Stimulated activated CD4-positive, alpha-beta T cell treated with anti-CD3 and anti-CD28 coated beads, Interleukin-1b, Interleukin-23, amount 100 ng/mL, for 1 hour (primary cell): Measurements from ENCODE around the gene AMPD2.
"Not testable (repeated sequence)": the region's sequence is repeated elsewhere in the genome, so short reads cannot be mapped to it uniquely, and the experiment has no call there.

Experiments
- DNase-seq, 2 donors: peaks; one replicate each; pipeline ENCODE4 v3.0.0-alpha.2; 2020; ENCODE audit warnings: low read depth in 2 of 2

Gene AMPD2

DNA sequence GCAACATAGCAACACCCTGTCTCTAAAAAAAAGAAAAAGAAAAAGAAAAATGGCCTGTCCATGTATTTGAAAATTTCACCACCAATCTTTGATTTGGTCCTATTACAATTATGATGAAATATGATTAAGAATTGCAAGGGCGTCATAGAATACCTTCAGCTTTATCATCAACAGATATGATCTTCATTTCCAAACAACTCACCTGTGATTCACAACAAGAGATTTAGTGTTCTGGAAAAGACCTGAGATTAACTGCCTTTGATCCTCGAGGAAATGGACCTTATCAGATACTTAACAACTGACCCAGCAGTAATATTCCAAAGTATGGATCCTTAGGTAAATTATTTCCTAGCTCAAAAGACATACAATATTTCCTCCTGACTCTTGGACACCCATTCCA, 32.8 kb downstream of the AMPD2 start:
- DNase-seq = no peak

GRCh38 chr1:109653306-109653705, 33.7 kb downstream of the AMPD2 start:
- no peak for DNase-seq

GRCh38 chr1:109654519-109654918, 34.9 kb downstream of the AMPD2 start:
- no peak for DNase-seq

DNA sequence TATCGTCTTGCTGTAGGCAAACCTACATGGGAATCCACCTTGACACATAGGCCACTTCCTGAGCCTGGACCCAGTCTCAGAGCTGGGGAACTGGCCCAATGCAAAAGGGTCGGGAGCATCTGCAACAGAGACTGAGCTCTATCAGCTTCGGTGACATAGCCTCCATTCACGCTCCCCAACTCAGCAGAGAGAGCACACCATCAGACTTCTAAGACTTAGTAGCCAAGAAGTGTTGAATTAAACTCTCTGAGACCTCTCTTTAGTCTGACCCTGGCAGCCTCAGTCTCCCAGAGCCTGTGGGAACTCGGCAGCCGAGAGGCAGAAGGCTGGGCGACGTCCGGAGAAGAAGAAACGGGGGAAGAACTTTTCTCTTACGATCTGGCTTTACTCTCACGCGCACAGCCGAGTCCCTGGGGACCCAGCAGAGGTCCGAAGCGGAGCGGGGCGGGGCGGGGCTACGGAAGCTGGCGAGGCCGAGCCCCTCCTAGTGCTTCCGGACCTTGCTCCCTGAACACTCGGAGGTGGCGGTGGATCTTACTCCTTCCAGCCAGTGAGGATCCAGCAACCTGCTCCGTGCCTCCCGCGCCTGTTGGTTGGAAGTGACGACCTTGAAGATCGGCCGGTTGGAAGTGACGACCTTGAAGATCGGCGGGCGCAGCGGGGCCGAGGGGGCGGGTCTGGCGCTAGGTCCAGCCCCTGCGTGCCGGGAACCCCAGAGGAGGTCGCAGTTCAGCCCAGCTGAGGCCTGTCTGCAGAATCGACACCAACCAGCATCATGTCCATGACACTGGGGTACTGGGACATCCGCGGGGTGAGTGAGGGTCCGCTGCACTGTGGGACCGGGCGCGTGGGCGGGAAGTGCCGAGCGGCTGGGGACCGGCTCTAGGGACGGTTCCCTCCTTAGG, 36.2 kb downstream of the AMPD2 start, which contains the start of gene GSTM4:
TSS of gene GSTM4 (plus strand) at position 485 of the 905 bp plus-strand sequence. CDS start at position 776, 291 bp downstream.
- DNase-seq = peak in 1 of 2 donors; percentile 35

DNA sequence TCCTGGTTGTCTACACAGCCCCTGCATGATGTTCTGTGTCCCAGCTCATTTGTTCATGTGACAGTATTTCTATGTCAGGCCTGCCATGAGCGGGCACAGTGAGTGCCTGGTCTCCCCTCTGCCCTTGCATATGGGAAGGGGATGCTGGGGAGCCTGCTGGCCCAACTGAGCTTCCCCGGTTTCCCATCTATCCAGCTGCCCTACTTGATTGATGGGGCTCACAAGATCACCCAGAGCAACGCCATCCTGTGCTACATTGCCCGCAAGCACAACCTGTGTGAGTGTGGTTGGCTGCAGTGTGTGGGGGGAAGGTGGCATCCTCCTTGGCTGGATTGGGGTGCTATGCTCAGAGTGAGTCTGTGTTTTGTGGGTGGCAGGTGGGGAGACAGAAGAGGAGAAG, 37.8 kb downstream of the AMPD2 start:
- no peak for DNase-seq

DNA sequence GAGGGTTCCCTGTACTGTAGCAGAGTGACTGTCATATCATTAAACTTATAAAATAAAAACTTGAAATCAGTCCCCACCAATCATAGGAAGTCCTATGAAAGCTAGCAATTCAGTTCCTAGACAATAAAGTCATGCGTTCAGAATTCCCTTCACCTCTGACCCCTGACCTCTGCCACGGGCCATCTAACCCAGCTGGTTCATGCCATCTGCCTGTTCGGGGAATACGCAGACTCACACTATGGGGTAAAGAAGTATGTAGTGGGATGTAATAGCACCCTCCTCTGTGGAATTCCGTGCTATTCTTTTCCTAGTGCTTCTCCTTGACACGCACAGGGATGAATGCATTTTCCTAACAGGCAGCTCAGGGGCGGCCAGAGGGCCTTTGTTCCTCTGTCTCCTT, 38.3 kb downstream of the AMPD2 start:
- DNase-seq = no peak

DNA sequence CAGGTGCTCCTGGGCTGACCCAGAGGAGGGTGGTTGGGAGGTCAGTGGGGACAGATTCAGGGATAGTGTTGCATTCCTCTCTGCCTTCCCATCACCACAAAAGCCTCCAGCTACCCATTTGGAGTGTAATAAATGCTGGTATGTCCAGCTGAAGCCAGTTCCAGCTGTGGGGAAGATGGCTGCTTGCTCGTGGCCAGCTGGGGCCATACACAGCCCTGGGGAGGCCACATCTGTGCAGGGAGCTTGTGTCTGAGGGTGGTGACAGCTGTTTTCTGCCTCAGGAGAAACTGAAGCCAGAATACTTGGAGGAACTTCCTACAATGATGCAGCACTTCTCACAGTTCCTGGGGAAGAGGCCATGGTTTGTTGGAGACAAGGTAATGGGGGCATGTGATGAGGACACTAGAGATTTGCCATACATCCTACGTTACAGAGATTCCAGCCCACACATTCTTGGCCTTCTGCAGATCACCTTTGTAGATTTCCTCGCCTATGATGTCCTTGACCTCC, 39.0 kb downstream of the AMPD2 start:
- no peak for DNase-seq

DNA sequence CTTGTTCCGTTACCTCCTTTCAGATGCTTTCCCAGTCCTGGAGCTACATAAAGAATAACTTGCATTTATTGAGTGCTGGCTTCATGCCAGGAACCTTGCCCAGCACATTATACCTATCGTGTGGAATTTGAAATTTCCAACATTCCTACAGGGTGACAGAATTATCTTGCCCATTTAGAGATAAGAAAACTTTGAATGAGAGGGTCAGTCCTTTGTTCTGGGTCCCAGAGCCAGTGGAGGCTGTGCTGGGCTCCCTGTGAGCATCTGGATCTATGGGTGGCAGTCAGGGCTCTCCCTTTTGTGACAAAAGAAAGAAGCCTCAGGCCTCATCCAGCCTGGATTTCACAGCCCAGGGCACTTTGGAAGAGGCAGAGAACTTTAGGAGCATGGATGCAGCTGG, 39.5 kb downstream of the AMPD2 start:
- DNase-seq = no peak

DNA sequence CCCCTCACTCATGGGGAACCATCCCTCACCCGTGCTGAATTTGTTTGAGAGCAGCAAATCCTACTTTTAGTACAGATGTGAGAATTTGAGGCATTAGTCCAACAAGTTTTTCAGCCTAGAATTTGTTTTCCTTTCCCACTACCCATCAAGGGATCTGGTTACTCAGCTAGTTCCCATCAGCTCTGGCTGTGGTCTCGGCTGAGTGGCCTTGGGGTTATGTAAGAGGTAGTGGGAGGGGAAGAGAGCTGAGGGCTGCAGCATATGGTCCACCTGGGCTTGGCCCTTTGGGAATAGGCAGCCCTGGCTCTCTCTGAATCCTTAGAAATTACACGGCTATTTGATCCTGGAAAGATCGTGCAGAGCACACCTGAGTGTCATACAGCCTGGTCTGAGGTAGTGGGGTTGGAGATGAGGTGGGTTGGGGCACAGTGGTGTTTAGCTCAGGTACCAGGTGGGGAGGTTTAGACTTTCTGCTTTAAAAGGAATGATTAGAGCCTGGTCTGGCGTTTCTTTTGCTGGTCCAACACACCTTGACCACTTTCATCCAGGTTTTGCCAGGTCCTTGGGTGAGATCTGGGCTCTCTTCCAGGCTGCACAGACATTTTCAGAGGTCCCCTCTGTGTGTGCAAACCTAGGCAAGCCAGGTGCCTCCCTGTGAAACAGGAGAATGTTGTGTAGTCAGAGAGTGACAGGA, 40.5 kb downstream of the AMPD2 start:
- DNase-seq = no peak

DNA sequence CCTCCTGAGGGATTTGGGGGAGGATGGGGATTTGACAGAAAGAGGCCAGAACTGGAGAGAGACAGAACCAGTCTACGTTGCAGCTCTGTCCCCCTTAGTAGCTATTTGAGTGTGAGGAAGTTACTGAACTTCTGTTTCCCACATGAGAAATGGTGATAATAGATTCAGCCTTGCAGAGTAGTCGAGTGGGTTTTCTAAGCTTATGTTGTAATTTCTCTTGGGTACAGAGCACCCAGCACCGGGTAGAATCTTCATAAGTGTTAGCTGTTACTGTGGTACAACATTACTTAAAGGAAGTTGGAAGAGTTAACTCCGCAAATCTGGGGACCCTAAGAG, 41.0 kb downstream of the AMPD2 start:
- DNase-seq = not testable (repeated sequence)

DNA sequence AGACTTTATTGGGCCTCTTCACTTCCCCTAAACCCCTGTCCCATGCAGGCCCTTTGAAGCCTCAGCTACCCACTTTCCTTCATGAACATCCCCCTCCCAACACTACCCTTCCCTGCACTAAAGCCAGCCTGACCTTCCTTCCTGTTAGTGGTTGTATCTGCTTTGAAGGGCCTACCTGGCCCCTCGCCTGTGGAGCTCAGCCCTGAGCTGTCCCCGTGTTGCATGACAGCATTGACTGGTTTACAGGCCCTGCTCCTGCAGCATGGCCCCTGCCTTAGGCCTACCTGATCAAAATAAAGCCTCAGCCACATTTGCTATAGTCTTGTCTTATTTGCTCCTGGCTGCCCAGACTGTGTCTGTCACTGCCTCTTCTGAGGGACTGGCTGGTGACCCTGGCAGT, 41.8 kb downstream of the AMPD2 start:
- no peak for DNase-seq

DNA sequence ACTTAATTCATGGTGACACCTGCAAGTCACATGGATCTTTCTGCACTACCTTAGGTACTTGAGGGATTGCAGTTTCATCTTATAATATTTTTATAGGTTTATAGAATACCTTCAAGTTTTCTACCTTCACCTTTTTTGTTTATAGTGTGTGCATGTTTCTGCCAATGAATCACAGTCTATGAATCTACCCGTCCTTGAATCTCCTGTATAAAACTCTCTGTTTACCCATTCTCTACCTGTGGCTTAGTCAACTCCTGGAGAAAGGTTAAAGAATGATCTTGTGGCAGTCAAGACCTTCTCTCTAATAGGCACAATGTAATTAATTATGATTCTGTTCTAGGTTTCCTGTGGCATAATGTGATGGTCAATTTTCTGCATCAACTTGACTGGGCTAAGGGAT, 45.0 kb downstream of the AMPD2 start:
- DNase-seq = no peak

DNA sequence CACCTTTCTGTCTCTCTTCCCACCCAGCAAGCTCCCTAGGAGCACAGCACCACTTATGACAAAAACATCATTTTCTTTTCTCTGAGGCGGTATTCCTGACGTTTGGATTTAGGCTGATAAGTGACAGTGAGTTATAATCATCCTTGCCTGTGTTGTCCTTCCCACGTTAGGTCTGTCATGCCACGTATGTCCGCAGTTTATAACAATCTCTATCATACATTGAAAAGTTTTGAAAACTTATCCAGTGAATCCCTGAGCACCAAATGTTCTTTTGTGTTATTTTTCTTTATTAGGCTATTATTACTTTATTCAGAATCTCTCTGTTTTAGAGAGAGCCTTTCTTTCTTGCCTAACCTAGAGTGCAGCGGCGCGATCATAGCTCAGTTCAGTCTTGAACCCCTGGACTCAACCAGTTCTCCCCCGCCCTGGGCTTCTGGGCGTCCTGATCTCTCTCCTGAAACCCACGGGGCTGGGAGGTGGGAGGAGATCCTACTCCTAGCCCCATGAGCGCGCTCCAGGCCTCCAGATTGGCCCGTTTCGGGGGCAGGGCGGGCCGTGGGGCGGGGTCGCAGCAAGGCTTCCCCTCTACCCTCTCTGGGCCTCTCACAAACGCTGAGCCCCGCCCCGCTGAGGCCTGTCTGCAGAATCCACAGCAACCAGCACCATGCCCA, 48.0 kb downstream of the AMPD2 start, which contains the start of gene GSTM2:
TSS of gene GSTM2 (plus strand) at position 606 of the 671 bp plus-strand sequence. CDS start at position 665, 59 bp downstream.
- DNase-seq = peak; percentile 26 to 70

GRCh38 chr1:109668123-109668775, 48.6 kb downstream of the AMPD2 start:
- DNase-seq = no peak

- DNase-seq = no peak
Measured at GRCh38 chr1:109669246-109669948, 49.8 kb downstream of the AMPD2 start.

DNA sequence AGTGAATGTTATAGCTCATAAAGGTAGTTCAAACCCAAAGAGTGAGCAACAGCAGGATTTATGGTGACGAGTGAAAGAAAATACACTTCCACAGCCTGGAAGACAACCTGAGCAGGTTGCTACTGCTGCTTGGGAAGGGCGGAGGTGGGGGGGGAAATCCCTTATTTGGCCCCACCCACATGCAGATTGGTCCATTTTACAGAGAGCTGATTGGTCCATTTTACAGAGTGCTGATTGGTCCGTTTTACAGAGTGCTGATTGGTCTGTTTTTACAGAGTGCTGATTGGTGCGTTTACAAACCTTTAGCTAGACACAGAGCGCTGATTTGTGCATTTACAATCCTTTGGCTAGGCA, 50.3 kb downstream of the AMPD2 start:
- DNase-seq = not testable (repeated sequence)

DNA sequence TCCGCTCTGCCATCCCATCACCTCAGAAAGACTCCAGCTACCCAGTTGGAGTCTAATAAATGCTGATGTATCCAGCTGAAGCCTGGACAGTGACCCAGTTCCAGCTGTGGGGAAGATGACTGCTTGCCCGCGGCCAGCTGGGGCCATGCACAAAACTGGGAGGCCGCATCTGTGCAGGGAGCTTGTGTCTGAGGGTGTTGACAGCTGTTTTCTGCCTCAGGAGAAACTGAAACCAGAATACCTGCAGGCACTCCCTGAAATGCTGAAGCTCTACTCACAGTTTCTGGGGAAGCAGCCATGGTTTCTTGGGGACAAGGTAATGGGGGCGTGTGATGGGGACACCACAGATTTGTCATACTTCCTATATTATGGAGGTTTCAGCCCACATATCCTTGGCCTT, 51.4 kb downstream of the AMPD2 start:
- DNase-seq = no peak

DNA sequence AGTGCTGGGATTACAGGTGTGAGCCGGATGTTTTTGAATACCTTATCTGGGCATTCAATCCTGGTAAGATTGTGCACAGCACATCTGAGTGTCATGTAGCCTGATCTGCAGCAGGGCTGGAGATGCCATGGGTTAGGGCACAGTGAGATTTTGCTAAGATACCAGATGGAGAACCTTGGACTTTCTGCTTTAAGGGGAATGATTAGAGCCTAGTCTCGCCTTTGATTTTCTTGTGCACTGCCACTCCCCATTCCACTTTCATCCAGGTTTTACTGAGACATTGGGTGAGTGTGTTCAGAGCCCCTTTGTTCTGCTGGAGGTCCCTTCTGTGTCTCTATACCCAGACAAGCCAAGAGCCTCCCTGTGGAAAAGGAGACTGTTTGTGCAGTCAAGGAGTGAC, 54.2 kb downstream of the AMPD2 start:
- not testable (repeated sequence) for DNase-seq

- DNase-seq = not testable (repeated sequence)
Measured at GRCh38 chr1:109676683-109677381, 57.2 kb downstream of the AMPD2 start.

- no peak for DNase-seq
Measured at GRCh38 chr1:109677459-109677858, 57.8 kb downstream of the AMPD2 start.
